Endothelial cell of umbilical vein (primary cell): ENCODE measurements around the gene ADGRD1. TPM values are rescaled to one million over a fixed set of nuclear protein-coding genes. Genes with fewer than 3 reads are reported as not detected.

ENCODE experiments used
- BruUV-seq: library from RNA; stranded (reverse); fragments of 400-500 nt; replicated peaks from 2 replicates; lab custom pipeline; 2021; lab: Mats Ljungman, UMichigan
- CTCF ChIA-PET: fragments of 300-600, 350-600 bp; sonication (Branson Sonifier 250); formaldehyde crosslinking; loops from one replicate; lab custom pipeline; 2021; ENCODE audit warnings: antibody characterized with exemption, inconsistent platforms; lab: Charles Lee
- POLR2A ChIA-PET: fragments of 300-600, 350-600 bp; sonication (Branson Sonifier 250); formaldehyde crosslinking; loops from one replicate; lab custom pipeline; 2021; ENCODE audit warnings: antibody characterized with exemption, inconsistent platforms; lab: Charles Lee
- DNase-seq: peaks from one replicate; pipeline ENCODE4 v3.0.0-alpha.2; 2011; ENCODE audit warnings: low read depth, low spot score
- FAIRE-seq: peaks from 2 replicates; lab custom pipeline; 2011; peaks lifted over from hg19 to GRCh38; lab: Jason Lieb, UNC
- H2AFZ ChIP-seq: 2 replicates; pipeline ENCODE4 v1.6.0; 2012; ENCODE audit warnings: low read depth, low read length, control low read depth, inconsistent platforms
- H3K27ac ChIP-seq: 2 replicates; pipeline ENCODE4 v1.5.1; 2011; ENCODE audit warnings: low read depth, mild to moderate bottlenecking, control low read depth, low read length, moderate library complexity; ENCODE audit not compliant: insufficient read depth
- H3K27me3 ChIP-seq, 2 experiments: 2 replicates each; pipeline versions ENCODE4 v1.6.0 to v1.6.1; 2011; ENCODE audit warnings: low read length in 2 of 2, mixed read lengths in 1 of 2; ENCODE audit not compliant: control insufficient read depth in 2 of 2, insufficient read depth in 2 of 2
- H3K36me3 ChIP-seq, 2 experiments: 2 replicates in 1 of 2; 3 replicates in 1 of 2; pipeline ENCODE4 v1.5.1; 2011; ENCODE audit warnings: low read length in 2 of 2, mild to moderate bottlenecking in 1 of 2, moderate library complexity in 1 of 2; ENCODE audit not compliant: control insufficient read depth in 2 of 2, insufficient read depth in 2 of 2; ENCODE audit errors: extremely low read depth in 1 of 2
- H3K4me1 ChIP-seq: 3 replicates; pipeline ENCODE4 v1.5.1; 2011; ENCODE audit warnings: mild to moderate bottlenecking, low read length; ENCODE audit not compliant: control insufficient read depth, insufficient read depth; ENCODE audit errors: extremely low read depth
- H3K4me2 ChIP-seq: 2 replicates; pipeline ENCODE4 v1.6.1; 2011; ENCODE audit warnings: low read length, control low read depth, mixed read lengths; ENCODE audit not compliant: insufficient read depth
- H3K4me3 ChIP-seq, 3 experiments: fragments of 200-600 bp in 1 of 3; sonication (generic), shearing (Covaris generic) in 1 of 3; replicated peaks in 1 of 3; 2 replicates each; pipeline ENCODE4 v1.5.1; 2011 to 2016; ENCODE audit warnings: control low read depth in 3 of 3, low read length in 3 of 3, mild to moderate bottlenecking in 2 of 3, inconsistent platforms in 1 of 3, low read depth in 1 of 3, moderate library complexity in 1 of 3; ENCODE audit not compliant: insufficient read depth in 1 of 3
- H3K79me2 ChIP-seq: 2 replicates; pipeline ENCODE4 v1.6.0; 2012; ENCODE audit warnings: low read length, inconsistent platforms; ENCODE audit not compliant: control insufficient read depth, insufficient read depth
- H3K9ac ChIP-seq: replicated peaks from 2 replicates; pipeline ENCODE3; 2011; ENCODE audit warnings: low read length, control low read depth; ENCODE audit not compliant: insufficient read depth; ENCODE audit errors: extremely low read depth
- H3K9me1 ChIP-seq: replicated peaks from 3 replicates; pipeline ENCODE4 v1.6.0; 2011; ENCODE audit warnings: mild to moderate bottlenecking, low read length; ENCODE audit not compliant: control insufficient read depth, insufficient read depth; ENCODE audit errors: extremely low read depth
- H3K9me3 ChIP-seq: replicated peaks from 2 replicates; pipeline ENCODE4 v1.5.1; 2012; ENCODE audit warnings: low read length, inconsistent platforms; ENCODE audit not compliant: control insufficient read depth, insufficient read depth
- H4K20me1 ChIP-seq: replicated peaks from 2 replicates; pipeline ENCODE3; 2011; ENCODE audit warnings: mild to moderate bottlenecking, low read length; ENCODE audit not compliant: control insufficient read depth, insufficient read depth; ENCODE audit errors: extremely low read depth
- CTCF ChIP-seq, 2 donors: IDR thresholded peaks; 1 replicate in 1 of 2; 2 replicates in 1 of 2; pipeline ENCODE4 v1.5.1; 2011; ENCODE audit warnings: low read length in 2 of 2, mild to moderate bottlenecking in 2 of 2, moderate library complexity in 2 of 2, control low read depth in 1 of 2, inconsistent platforms in 1 of 2, low read depth in 1 of 2; ENCODE audit not compliant: insufficient read depth in 1 of 2; ENCODE audit errors: extremely low read depth in 1 of 2
- EZH2 ChIP-seq: IDR thresholded peaks from 2 replicates; pipeline ENCODE4 v1.6.1; 2012; ENCODE audit warnings: borderline replicate concordance, low read depth, mild to moderate bottlenecking, moderate library complexity, low read length, inconsistent platforms; ENCODE audit not compliant: severe bottlenecking
- FOS ChIP-seq: IDR thresholded peaks from 2 replicates; pipeline ENCODE4 v1.6.1; 2011; ENCODE audit warnings: mild to moderate bottlenecking, low read length, moderate library complexity, borderline replicate concordance; ENCODE audit not compliant: insufficient read depth
- GATA2 ChIP-seq: IDR thresholded peaks from 2 replicates; pipeline ENCODE4 v1.7.0; 2011; ENCODE audit warnings: low read depth, mild to moderate bottlenecking, moderate library complexity, mixed read lengths, low read length; ENCODE audit not compliant: insufficient read length, insufficient read depth
- JUN ChIP-seq: IDR thresholded peaks from 2 replicates; pipeline ENCODE4 v1.6.1; 2011; ENCODE audit warnings: borderline replicate concordance, low read depth; ENCODE audit not compliant: insufficient read length, insufficient read depth
- MAX ChIP-seq: IDR thresholded peaks from 2 replicates; pipeline ENCODE4 v1.6.1; 2011; ENCODE audit not compliant: insufficient read depth, insufficient read length
- MYC ChIP-seq: IDR thresholded peaks from one replicate; pipeline ENCODE4 v1.6.1; 2011; ENCODE audit warnings: mild to moderate bottlenecking, low read depth, low read length
- POLR2A ChIP-seq: IDR thresholded peaks from 2 replicates; pipeline ENCODE4 v1.6.1; 2012; ENCODE audit warnings: low read depth, mild to moderate bottlenecking, control low read depth, low read length
- POLR2AphosphoS5 ChIP-seq: IDR thresholded peaks from 2 replicates; pipeline ENCODE4 v1.6.1; 2012; ENCODE audit warnings: low read depth, mild to moderate bottlenecking, control low read depth, low read length, moderate library complexity; ENCODE audit not compliant: insufficient read depth
- dilution Hi-C: fragments of 300-500 bp; cut with MboI; formaldehyde crosslinking; loops from one replicate; pipeline ENCODE4 v1.15.0; 2019; ENCODE audit warnings: low sequenced_read_pairs; ENCODE audit not compliant: extremely low pct_ligation_motif_present
- intact Hi-C: fragments of 100-400 bp; cut with micrococcal nuclease; formaldehyde crosslinking; loops from one replicate; pipeline ENCODE4 v1.10.0; 2022
- polyA plus RNA-seq, 4 experiments: library from polyadenylated mRNA; depleted of rRNA in 3 of 4; stranded (reverse) in 3 of 4; unstranded in 1 of 4; fragments of >200 nt; gene quantifications; 2 replicates each; pipeline versions ENCODE4 v1.2.1 to v1.2.3, GENCODE V29; 2011 to 2012; ENCODE audit warnings: missing spikeins in 1 of 4
- total RNA-seq: library from RNA; stranded (reverse); gene quantifications from 2 replicates; pipeline ENCODE4 v1.2.3, GENCODE V29; 2021

ADGRD1 gene
- total and polyA plus RNA-seq, 2 donors (not counting 3 experiments of a cell fraction or from before 2014, with no cell fraction given), result 0.07 TPM; not detected in 1

- dilution Hi-C loops (no loop called here), intact Hi-C loops (loop anchor here (10.0 kb wide), 1 partner anchor 370 kb away; no protein-coding TSS in a partner anchor)
- Histone ChIP-seq H3K27ac (no peak overlapping the region), H2AFZ (no peak overlapping the region), H3K4me1 (no peaks in the 10 kb centered on the region), H3K9me3 (no peaks in the 10 kb centered on the region), H3K79me2 (no peaks in the 10 kb centered on the region), H3K27me3 (no peaks in the 10 kb centered on the region), H4K20me1 (no peaks in the 10 kb centered on the region), H3K36me3 (no peaks in the 10 kb centered on the region), H3K4me3 (no peak overlapping the region), H3K9me1 (no peaks in the 10 kb centered on the region), H3K4me2 (no peak overlapping the region), H3K9ac (no peak overlapping the region)
- no peak for DNase-seq
- ChIA-PET POLR2A (no interaction called here), CTCF (no interaction called here)
- BruUV-seq, result no TSS peak
- no peak for TF ChIP-seq JUN
- TF ChIP-seq POLR2A, result no peak
- TF ChIP-seq GATA2, result no peak
- TF ChIP-seq FOS, result no peak
- TF ChIP-seq MYC, result no peak
- TF ChIP-seq CTCF (IDR thresholded peaks at IDR 0.05; ENCODE audit: extremely low read depth in 1 of 2, insufficient read depth in 1 of 2, low read depth in 1 of 2, low read length in 2 of 2), result no peak
- TF ChIP-seq EZH2, result no peak
- no peak for TF ChIP-seq POLR2AphosphoS5
- TF ChIP-seq MAX, result no peak
- no peak for FAIRE-seq
Measured at GRCh38 chr12:131134523-131135310, 181.0 kb downstream of the ADGRD1 start.
